ENCODE data around the gene SARDH. TPM values are rescaled to one million over a fixed set of nuclear protein-coding genes. Genes with fewer than 3 reads are reported as not detected.
A peak's percentile ranks its signal among the peaks of the same experiment; 100 is the strongest.
"Not testable (repeated sequence)": the region's sequence is repeated elsewhere in the genome, so short reads cannot be mapped to it uniquely, and the experiment has no call there.

SARDH gene
- total and polyA plus RNA-seq, 7 donors: 0.49 to 3.0 (median 1.9) TPM; not detected in 1

DNA sequence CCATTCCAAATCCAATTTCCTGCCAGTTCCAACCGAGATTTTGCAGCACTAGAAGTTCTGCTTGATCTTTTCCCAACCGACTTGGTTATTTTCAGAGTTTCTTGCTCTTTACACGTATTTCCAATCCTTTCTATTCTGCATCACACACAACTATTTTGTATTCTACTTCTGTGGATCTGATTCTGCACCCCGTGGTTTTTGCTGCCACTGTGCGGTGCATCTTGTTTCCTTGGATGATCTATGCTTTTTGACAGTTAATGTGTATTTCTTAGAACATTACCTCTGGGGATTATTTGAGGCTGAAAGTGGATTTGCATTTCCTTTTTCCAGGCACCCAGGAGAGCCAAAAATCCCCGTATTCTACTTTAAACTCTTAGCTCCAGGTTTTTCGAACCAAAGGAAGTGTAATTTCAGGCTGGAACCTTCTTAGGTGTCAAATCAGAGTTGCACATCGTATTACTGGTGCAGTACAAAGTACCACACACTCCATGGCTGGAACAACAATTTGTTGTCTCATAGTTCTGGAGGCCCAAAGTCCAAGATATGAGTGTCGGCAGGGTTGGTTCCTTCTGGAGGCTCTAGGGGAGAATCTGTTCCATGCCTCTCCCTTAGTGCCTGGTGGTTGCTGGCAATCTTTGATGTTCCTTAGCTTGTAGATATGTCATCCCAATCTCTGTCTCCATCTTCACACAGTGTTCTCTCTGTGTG is 14.7 kb upstream of the SARDH start:
- WGBS, 2 donors: 58 to 76% methylated on average over 9 of the region's 9 CpGs
- intact Hi-C loops (cut with DNase I): no loop called here

DNA sequence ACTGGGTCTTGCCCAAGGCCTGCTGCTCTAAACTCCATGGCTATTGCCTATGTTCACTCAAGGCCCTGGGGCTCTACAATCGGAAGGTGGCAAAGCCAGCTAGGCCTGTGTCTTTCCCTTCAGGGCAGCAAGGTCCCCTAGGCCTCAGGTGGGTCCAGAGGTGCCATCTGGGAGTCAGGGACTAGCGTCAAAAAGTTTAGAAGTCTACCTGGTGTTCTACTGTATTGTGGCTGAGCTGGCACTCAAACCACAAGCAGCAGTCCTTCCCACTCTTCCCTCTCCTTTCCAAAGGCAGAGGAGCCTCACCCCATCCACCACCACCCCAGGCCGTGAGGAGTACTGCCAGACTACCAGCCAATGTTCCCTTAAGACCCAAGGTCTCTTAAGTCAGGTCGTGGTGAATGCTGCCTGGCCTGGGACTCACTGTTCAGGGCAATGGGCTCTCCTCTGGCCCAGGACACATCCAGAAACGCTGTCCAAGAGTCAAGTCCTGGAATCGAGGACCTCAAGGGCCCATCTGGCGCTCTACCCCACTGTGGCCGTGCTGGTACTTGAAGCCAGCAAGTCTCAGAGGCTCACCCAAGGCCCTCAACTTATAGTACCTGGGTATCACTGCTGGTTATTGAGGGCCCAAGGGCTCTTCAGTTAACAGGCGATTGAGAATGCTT is 13.0 kb upstream of the SARDH start:
- H3K4me1 ChIP-seq: no peaks in the 10 kb centered on the region
- 83 to 90% methylated on average over 9 of the region's 9 CpGs for WGBS, 2 donors
- no peak overlapping the region for H3K4me3 ChIP-seq
- no peak for TF ChIP-seq EP300 (IDR thresholded peaks at IDR 0.05)
- TF ChIP-seq, protein P1, sequence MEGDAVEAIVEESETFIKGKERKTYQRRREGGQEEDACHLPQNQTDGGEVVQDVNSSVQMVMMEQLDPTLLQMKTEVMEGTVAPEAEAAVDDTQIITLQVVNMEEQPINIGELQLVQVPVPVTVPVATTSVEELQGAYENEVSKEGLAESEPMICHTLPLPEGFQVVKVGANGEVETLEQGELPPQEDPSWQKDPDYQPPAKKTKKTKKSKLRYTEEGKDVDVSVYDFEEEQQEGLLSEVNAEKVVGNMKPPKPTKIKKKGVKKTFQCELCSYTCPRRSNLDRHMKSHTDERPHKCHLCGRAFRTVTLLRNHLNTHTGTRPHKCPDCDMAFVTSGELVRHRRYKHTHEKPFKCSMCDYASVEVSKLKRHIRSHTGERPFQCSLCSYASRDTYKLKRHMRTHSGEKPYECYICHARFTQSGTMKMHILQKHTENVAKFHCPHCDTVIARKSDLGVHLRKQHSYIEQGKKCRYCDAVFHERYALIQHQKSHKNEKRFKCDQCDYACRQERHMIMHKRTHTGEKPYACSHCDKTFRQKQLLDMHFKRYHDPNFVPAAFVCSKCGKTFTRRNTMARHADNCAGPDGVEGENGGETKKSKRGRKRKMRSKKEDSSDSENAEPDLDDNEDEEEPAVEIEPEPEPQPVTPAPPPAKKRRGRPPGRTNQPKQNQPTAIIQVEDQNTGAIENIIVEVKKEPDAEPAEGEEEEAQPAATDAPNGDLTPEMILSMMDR (IDR thresholded peaks at IDR 0.05): no peak
- no peak for TF ChIP-seq POLR2AphosphoS5 (IDR thresholded peaks at IDR 0.05)
- no peak for TF ChIP-seq POLR2A (IDR thresholded peaks at IDR 0.05)
- no peaks in the 10 kb centered on the region for H3K36me3 ChIP-seq
- H3K27ac ChIP-seq: no peak overlapping the region
- no peaks in the 10 kb centered on the region for H3K9me3 ChIP-seq
- intact Hi-C loops (cut with DNase I): no loop called here
- H3K27me3 ChIP-seq: peaks cover 0 to 9% (median 0%) of the 10 kb centered on the region in 3 donors
- peak; percentile 37 for DNase-seq

More for the DNA sequence above, 14.7 kb upstream of the SARDH start:
- Histone ChIP-seq H3K36me3 (no peaks in the 10 kb centered on the region), H3K27me3 (peaks cover 0 to 9% (median 0%) of the 10 kb centered on the region in 3 donors), H3K27ac (no peak overlapping the region), H3K4me3 (no peak overlapping the region), H3K4me1 (no peaks in the 10 kb centered on the region), H3K9me3 (no peaks in the 10 kb centered on the region)
- TF ChIP-seq POLR2A (IDR thresholded peaks at IDR 0.05) (no peak), EP300 (IDR thresholded peaks at IDR 0.05) (no peak)
- TF ChIP-seq, protein P1 (IDR thresholded peaks at IDR 0.05): no peak
- no peak for DNase-seq

DNA sequence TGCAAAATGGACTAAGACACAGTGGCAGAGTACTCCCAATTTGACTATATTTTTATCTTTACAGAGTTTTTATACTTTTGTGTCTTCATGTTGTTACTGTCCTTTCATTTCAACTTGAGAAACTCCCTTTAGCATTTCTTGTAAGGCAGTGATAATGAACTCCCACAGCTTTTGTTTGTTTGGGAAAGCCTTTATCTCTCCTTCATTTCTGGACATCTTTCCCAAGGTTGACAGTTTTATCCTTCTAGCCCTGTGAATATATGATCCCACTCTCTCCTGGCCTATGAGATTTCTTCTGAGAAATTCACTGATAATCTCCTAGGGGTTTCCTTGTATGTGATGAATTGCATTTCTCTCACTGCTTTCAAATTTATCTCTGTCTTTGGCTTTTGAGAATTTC is 9.2 kb upstream of the SARDH start:
- no peak overlapping the region for H3K27ac ChIP-seq
- intact Hi-C loops (cut with DNase I): no loop called here
- H3K36me3 ChIP-seq: no peaks in the 10 kb centered on the region
- no peak overlapping the region for H3K4me3 ChIP-seq
- DNase-seq: no peak
- TF ChIP-seq POLR2A (IDR thresholded peaks at IDR 0.05): no peak
- H3K27me3 ChIP-seq: no peaks in the 10 kb centered on the region
- H3K4me1 ChIP-seq: no peaks in the 10 kb centered on the region
- no peaks in the 10 kb centered on the region for H3K9me3 ChIP-seq

DNA sequence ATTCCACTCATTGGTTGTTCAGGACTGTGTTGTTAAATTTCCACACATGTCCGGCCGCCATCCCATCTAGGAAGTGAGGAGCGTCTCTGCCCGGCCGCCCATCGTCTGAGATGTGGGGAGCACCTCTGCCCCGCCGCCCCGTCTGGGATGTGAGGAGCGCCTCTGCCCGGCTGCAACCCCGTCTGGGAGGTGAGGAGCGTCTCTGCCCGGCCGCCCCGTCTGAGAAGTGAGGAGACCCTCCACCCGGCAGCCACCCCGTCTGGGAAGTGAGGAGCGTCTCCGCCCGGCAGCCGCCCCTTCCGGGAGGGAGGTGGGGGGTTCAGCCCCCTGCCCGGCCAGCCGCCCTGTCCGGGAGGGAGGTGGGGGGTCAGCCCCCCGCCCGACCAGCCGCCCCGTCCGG is 6.4 kb upstream of the SARDH start:
- WGBS, 2 donors: 94 to 95% methylated on average over 28 to 30 of the region's 31 CpGs
- H3K27me3 ChIP-seq; H3K27ac ChIP-seq; H3K9me3 ChIP-seq; H3K4me1 ChIP-seq; H3K36me3 ChIP-seq; intact Hi-C loops (cut with DNase I); H3K4me3 ChIP-seq; DNase-seq: not testable (repeated sequence)

DNA sequence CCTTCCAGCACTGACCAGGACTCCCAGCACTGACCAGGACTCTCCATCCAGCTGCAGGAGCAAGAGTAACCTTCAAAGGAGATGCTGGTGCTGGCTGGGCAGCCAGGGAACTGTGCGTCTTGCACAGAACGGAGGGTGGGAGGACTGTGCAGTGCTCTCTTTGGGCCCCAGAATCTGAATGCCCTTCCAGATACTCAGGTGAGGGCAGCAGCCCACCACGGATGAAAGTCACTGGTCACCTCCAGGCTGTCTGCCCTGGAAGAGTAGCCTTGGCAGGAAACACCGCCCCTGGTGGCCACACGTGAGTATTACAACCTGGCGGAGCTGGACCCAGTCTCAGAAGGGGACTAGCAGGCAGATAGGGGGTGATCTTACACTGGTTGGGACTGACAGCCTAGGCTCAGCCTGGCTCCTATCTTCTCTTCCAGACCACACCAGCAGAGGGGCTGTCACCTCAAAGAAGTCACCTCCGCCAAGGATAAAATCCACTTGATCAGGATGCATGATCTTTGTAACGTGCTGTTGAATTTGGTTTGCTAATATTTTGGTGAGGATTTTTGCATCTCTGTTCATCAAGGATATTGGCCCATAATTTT is 4.8 kb upstream of the SARDH start:
- H3K9me3 ChIP-seq: no peaks in the 10 kb centered on the region
- TF ChIP-seq, protein P1 (IDR thresholded peaks at IDR 0.05): peak; percentile 86 to 98 (median 91)
- no peak for TF ChIP-seq POLR2AphosphoS5 (IDR thresholded peaks at IDR 0.05)
- peaks cover 0 to 7% (median 7%) of the 10 kb centered on the region in 4 donors for H3K4me1 ChIP-seq
- no peak overlapping the region for H3K27ac ChIP-seq
- intact Hi-C loops (cut with DNase I): no loop called here
- 8 to 19% methylated on average over 8 of the region's 8 CpGs for WGBS, 2 donors
- no peaks in the 10 kb centered on the region for H3K27me3 ChIP-seq
- no peaks in the 10 kb centered on the region for H3K36me3 ChIP-seq
- H3K4me3 ChIP-seq: no peak overlapping the region
- DNase-seq: peak; percentile 85
